Stimulated activated CD8-positive, alpha-beta memory T cell treated with anti-CD3 and anti-CD28 coated beads, Interleukin-15, amount 100 ng/mL, for 24 hours (primary cell): Measurements from ENCODE around the gene DNAH8.

Source experiments
- DNase-seq: peaks from one replicate; pipeline ENCODE4 v3.0.0-alpha.2; 2020; ENCODE audit warnings: low read depth

DNAH8 gene

DNA sequence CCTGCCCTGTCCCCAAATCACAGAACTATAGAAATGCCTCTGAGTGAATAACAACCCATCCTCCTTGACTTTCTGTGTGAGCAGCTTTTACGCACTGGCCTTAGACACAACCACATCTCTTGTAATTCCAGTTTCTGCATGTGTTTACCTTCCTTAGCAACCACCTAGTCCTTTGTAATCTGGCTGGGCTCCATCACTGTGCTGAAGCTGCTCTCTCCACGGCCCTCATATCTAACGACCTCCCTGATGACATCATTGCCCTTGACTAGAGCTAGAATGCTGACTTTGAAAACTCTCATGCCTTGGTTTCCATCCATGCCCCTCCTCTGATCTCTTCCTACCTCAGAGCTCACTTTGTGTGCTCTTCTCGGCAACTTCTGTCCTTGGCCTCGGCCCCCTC lies 303.0 kb downstream of the DNAH8 start:
- no peak for DNase-seq

DNA sequence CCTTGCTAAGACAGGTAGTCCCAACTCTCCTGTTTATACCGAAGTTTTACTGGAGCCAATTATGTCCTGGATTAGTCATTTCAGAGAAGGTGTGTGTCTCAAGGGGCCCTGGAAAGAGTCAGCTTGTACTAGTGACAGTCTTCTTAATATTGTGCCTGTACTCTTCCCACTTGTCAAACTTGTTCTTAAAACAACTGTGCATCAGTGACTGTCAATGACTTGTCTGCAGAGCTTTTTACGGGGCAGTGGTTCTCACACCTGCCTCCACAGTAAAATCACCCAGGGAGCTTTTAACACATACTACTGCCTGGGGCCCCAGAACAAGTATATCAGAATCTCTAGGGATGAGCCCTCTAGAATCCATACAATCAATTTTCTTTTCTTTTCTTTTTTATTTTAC lies 305.0 kb downstream of the DNAH8 start:
- DNase-seq = no peak

DNA sequence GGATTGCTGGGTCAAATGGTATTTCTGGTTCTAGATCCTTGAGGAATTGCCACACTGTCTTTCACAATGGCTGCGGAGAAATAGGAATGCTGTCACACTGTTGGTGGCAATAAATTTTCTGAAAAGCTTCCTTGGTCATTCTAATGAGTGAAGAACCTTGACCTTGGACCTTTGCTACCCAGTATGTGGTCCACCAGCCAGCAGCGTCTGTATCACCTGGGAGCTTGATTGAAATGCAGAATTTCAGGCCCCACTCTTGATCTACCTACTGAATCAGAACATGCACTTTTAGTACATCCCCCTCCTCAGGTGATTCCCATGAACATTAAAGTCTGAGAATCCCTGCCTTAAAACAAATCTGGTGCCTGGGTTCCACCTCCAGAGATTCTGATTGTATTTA lies 305.9 kb downstream of the DNAH8 start:
- no peak for DNase-seq

DNA sequence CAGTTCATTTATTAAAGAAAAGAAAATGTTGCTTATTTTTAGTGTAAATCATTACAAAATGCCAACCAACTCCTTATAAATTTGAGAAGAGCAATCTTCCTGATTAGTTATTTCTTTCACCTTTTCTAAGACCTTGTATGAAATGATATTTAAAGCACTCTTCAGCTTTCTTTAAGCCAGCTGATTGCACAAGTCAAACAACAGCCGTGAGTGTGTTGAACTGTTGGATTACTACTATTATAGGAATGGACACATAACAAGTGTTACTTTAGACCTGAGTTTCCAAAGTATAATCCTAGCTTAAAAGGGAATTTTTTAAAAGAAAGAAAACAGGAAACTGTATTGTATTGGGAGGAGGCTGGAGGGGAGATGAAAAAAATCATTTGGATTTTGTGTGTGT lies 306.7 kb downstream of the DNAH8 start:
- DNase-seq = no peak

DNA sequence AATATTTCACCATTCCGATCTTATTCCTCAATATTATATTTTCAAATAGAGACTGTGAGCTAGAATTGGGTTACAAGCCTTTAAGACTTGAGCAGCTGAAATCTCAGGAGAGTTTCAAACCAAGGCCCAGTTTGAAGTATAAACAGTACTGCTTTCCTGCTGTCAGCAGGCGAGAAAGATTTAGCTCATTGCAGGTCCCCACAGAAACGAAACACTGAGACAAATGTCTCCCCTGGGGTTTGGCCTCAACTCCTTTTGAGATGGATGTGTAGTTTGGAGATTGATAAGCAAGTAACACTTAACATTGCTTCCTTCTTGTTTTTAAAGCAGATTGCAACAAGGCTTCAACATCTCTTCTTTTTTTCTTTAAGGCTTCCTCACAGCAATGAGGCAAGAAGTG lies 311.1 kb downstream of the DNAH8 start:
- no peak for DNase-seq

DNA sequence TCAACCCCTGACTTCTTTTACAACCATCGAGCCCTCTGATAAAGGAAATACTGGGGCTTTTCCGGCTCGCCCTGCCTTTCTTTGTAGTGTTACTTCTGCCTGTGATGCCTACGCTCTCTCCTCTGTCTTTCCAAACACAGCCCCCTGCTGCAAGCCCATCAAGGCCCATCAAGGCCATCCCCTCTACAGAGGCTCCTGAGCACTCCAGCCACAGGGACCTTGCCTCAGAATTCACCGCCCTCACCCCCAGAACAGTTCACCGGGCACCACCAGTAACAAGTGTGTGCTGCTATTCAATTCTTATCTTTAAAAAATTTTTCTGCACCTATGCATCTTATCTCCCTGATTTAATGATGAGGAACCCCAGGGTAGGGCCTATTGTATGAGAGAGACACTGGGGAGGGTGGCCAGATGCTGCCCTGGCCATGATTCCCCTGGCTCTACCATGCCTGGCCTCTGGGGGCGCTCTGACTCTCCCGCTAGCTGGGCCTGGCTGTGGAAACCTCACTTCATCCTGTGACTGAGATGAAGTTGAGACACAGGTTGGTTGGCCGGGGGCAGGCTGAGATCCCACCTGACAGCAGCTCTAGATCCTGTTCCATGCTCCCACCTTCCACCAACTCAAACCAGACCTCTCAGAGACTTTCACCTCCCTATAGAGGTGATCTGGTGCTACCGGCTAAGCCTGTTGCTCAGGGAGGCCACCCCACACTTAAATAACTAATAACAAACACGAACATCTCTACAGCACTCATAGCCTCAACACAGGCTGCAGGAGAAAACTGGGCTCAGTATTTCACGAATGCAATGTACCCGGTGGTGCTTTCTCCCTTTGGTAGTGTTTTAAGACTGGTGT lies 314.3 kb downstream of the DNAH8 start:
- peak; percentile 27 for DNase-seq

DNA sequence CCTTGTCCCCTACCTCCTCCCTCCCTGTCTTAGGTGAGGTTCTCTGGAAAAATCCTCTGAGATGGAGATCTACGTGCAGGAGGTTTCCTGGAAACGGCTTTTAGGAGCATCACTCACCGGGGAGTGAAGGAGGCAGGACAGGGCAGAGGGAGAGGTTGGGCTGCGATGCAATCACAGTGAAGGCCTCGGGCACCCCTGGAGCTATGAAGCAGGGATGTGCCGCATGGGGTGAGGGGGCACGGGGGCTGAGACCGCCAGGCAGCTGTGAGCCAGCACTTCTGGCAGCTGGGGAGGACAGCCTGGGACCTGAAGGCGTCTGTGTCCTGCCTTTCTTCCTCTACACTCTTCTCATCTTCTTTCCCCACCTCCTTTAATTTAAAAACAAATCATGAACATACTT lies 320.6 kb downstream of the DNAH8 start:
- DNase-seq = no peak

DNA sequence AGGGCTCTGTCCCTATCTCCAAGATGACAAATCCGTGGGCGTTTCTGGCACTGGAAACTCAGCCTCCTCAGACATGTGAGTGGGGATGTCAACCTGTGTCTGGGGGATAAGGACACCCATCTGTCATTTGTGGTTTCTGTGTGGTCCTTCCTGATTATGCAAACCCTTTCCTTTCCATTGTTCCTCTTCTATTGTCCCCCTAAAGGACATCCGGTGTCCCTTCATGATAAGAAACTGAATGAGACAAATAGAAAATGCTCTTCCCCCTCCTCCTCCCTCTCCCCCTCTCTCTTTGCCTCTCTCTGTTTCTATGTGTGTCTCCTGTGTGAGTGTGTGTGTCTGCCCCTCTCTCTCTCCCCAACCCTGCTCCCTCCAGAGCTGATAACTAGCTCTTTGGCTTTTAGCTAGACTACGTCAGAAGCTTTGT lies 322.0 kb downstream of the DNAH8 start:
- DNase-seq = no peak

DNA sequence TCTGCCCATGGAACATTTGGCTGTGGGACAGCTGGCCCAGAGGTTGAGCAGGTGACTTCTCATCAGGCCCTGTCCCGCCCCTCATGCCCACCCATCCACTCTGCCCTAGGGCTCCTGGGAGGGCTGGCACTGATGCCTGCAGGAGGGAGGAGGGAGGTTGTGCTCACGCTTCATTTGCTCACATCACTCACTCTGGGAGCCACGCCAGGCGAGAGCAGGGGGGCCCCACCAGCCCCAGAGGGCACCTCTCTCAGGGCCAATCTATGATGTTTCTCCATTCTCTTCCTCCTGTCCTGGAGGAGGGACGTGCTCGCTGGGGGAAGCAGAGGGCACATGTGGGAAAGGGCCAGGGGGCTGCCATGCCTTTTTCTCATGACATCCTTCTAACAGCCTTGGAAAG lies 322.6 kb downstream of the DNAH8 start:
- no peak for DNase-seq

DNA sequence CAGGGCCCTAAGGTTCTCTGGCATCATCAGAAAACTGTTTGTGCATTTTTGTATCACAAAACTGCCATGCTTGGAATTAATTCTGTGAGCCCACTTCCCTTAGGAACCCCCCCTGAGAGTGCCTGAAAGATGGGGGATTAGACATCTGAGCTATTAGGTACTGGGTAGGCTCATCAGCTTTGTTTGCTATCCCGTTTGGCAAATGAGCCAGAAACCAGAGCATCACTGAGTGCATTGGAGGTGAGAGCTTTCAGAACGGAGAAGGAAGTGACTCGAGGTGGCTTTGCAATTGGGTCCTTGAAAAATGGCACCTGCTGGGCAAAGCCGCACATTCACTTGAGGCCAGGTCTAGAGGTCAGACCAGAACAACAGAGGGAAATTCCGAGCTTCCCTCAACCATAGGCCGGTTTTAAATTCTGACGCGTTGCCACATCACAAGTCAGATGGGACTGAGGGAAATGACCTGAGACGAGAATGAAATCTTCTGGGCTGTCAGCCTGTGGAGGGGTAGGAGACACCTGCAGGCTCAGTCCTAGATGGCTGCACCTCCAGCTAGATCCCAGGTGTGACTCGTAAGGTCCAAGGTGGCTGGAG lies 325.1 kb downstream of the DNAH8 start:
- DNase-seq = no peak

DNA sequence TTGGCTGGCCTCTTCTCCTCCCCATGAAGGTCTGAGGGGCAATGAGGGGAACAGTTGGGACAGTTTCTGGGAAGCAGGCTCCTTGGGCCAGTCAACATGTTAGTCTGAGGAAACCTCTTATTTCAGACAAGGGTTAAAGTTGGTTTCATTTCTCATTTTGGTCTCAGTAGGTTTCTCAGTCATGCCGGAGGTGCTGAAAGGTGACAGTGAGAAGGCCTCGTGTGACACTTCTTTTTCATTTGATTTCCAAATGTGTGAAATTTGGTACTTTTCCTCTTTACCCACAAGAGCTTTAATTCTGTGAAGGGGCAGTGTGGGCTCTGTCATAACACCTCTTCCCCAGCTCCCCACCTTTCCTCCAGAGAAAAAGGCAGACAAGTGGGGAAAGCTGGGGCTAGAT lies 326.0 kb downstream of the DNAH8 start:
- no peak for DNase-seq

DNA sequence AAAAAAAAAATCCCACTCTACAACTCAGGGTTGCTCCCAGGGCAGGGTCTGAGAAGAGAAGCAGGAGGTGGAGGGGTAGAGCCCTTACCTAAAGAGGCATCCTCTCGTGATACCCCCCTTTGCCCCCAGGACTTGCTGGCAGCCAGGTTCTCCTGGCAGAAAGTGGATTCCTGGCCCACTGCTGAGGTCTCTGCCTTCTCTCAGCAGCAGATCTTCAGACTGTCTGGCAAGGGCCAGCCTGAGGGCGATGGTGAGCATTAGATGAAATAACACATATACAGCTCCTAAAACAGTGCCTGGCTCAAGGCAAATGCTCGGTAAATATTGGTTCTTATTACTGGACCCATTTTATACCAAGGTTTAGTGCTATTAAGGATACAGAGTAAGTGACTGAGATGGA lies 328.7 kb downstream of the DNAH8 start:
- no peak for DNase-seq

DNA sequence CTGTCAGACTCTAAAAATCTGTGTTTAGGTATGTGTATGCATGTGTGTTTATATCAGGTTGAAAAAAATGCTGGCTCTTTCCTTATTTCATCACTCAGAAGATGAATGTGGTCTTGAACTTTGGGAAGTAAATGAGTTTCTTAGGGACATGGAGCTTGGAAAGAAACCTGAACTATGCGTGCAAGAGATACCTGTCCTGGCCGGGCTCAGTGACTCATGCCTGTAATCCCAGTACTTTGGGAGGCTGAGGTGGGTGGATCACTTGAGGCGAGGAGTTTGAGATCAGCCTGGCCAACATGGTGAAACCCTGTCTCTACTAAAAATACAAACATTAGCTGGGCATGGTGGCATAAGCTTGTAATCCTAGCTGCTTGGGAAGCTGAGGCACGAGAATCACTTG lies 329.1 kb downstream of the DNAH8 start:
- DNase-seq = no peak

DNA sequence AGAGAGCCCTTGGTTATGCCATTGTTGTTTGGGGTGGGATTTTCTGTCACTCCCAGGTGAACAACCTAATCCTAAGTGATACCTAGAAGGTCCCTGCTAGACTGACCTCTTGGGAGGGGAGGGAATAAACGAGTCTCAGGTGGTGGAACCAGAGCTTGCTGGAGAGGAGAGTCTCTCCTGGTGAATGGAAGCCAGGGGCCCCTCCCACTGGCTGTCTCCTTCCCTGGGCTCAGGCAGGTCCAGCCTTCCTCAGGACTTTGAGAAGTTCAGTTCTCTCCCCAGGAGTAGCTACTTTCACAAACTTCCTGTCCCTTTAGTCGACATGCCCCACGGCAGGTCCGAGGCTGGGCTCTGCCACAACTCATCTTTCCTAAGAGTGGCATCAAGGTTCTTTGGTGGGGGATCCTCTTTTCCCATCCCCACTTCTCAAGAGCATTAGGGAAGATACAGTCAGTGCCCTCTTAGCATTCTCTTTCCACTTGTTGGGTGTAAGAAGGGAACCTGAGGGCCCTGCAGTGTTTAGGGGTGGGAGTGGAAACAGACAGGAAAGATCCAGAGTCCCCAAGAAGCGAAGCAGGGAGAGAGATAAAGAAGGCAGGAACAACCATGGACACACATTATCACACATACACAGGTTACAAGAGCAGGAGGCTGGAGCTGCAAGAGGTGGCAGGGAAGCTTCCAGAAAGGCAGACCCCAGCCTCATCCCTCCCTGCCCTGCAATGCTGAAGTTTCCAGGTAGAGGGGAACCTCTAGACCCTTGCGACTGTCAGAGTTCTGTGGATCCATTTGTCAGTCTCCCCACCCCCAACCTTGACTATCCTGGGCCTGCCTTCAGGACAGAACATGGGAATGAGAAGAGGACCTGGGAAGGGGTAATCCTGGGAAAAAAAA lies 332.6 kb downstream of the DNAH8 start:
- DNase-seq = no peak

DNA sequence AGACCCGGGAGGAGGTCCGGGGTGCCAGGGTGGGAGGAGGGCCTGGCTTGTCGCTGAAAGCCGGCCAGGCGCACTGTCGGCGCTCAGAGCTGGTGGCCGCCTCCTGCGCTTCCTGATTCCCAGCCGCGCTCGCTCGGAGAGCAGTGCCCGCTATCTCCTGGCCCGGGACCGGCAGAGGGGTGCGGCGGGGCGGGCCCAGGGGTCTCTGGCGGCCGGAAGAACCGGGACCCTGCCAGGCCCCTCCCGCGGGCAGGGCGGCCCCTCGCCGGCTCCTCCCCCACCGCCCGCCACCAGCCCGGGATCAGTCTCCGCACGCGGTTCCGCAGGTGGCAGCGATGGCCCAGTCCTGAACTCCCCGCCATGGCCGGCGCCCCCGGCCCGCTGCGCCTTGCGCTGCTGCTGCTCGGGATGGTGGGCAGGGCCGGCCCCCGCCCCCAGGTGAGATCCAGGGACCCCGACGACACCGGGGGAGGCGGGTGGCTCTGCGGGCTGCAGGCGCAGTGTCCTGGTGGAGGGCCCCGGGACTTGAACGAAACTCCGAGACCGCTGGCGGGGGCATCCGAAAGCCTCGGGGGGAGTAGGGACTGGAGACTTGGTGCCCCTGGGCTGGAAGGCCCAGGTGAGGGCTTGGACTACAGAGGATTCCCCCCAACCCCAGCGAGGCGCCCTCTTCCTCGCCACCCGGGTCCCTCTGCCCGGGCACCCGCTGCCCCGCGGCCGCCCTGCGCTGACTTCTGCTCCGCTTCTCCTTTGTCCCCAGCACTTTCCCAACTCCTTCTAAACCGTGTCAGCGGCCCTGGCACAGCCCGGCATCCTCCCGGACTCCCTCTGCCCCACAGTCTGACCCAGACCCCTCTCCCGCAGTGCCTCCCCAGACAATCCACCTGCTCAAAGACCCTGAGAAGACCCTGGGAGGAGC lies 333.6 kb downstream of the DNAH8 start, which contains the start of gene GLP1R:
GLP1R (plus strand) TSS at position 301 of the 919 bp plus-strand sequence; CDS start at position 361, 60 bp downstream.
- no peak for DNase-seq

DNA sequence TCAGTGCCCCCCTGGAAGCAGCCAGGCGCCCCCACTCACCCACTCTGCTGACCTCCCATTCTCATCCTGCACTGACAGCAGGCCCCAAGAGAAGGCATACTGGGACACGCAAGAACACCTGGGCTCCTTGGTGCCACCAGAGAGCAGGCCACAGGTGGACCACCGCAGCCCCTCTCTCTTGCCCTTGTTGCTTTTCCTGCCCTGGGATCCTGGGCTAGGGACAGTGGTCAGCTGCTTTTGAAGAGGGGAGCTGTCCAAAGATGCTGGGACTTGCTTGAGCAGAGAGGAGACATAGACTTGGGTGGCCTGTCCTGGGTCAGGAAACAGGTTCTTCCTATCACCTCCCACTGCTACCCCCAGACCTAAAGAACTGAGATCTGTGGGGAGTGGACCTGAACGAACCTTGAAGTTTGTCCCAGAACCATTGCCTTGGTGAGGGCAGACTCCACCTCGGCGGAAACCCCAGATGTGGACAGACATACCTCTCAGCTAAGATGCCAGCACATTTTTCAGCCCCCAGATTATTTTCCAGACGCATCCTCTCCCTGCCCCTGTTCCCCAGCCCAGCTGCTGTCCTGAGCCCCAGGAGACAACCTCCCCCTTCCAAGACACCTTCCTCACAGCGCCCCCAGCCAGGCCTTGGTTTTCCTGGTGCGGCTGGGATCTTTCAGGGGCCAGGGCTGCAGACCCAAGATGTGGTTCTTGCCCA lies 334.6 kb downstream of the DNAH8 start:
- DNase-seq = no peak

DNA sequence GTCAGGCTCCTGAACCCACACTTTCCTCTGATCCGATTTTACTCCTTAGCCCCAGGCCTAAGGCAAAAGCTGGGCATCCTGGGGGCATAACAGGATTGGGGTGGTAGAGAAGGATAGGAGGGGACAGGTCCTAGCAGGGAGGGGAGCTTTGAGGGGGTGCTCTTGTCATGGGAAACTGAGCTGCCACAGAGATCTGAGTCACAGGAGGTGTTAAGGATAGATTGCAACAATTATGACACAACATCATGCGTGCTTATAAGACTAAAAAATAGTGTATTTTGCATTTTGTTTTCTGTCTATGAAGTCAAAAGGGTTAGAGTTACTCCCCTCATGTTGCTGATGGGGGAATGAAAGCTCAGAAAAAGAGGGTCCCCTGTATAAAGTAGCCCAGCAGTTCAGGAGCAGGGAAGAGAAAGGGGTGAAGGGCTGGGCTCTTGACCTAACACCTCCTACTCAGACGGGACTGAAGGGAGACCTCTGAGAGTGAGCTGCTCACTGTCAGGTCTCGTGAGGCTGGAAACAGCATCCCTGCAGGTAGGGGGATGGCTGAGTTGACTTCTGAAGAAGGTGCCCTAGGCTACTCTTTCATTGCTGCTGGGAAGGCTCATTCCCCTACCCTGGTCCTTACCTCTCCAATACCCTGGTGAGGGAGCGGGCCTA lies 335.5 kb downstream of the DNAH8 start:
- no peak for DNase-seq

DNA sequence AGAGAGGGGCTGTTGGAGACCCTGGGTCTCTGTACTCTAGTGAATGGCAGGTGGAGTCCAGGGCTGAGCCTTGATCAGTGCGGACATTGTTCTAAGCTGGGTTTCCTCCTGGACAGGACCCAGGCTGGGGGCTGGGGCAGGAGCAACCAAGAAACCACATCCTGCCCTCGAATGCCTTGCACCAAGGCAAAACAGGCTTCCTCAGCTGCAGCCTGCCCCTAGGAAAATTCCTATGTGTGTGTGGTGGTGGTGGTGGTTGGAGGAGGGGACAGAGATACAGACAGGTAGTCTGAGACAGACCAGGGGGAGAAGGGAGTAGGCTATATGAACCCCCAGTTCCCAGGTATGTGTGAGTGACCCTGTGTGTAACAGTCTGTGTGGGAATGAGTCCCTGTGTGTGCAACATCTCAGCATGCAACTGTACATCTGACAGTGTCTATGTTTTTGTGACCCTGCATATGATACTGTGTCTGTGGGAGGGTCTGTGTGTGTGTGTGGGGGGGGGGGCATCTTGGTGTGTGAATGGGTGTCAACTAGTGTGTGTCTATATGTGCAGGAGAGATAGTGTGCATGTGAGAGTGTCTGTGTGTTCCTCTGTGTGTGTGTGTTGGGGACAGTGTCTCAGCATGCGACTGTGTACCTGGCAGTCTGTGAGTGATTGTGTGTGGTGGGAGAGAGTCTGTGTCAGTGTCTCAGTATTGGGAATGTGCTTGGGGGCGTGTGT lies 336.4 kb downstream of the DNAH8 start:
- DNase-seq = no peak

DNA sequence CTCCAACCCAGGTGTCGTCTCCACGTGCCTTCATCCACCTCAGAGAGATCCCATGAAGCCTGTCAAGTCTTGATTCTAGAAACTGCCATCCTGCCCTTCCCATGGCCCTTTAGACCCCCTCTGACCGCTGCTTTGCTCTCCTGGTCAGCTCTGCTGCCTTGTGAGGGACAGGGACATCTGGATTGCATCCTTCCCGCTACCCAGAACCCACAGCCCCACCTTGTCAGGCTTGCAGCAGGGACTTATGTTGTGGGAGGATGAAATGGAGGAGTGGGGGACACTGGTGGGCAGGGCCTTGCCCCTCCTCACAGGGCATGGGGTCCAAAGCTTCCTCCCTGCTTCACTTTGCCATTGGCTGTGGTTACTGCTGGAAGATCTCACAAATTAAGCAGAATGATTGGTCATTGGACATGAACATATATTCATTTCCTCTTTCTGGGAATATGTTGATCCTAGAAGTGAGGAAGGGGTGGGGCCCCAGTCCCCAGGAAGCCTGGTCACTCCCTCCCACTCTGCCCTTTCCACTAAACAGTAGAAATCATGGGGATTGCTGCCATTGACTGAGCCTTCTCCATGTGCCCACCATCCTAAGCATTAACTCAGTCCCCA lies 338.0 kb downstream of the DNAH8 start:
- DNase-seq = no peak
